ENCODE data around the gene FCHSD1.

Gene FCHSD1

GRCh38 chr5:141646026-141646425 lies 5.2 kb downstream of the FCHSD1 start:
- 88 to 95% methylated on average over 6 of the region's 6 CpGs for WGBS, 2 experiments
- Histone ChIP-seq H3K4me1 (ENCODE audit: control insufficient read depth, insufficient read depth, low read length) (no peaks in the 10 kb centered on the region), H3K27me3 (ENCODE audit: control insufficient read depth, insufficient read depth, low read length, poor library complexity, severe bottlenecking) (peaks cover 5% of the 10 kb centered on the region)

DNA sequence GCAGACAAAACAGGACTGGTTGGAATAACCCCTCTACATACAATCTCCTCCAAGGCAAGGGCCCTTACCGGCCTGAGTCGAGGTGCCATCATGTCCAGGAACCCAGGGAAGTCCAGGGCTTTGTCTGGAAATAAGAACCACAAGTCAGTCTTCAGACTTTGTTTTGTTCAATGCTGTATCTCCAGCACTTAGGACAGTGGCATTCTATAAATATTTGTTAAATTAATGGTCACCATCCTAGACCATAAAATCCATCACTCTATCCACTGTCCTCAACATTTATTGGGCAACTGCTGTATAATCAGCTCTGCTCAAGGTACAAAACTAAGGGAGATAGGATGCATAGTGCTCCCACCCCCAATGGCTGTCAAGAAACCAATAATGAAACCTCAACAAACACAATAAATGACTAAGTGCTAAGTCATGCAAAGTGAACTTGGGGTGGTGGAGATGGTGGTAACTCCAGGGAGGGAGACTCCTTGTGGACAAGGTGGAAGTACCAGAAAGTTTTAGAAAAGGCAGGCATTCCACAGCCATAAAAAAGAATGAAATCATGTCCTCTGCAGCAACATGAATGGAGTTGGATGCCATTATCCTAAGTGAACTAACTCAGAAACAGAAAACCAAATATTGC lies 9.5 kb downstream of the FCHSD1 start:
- H3K27me3 ChIP-seq (ENCODE audit: control insufficient read depth, insufficient read depth, low read length, poor library complexity, severe bottlenecking), result peaks cover 21% of the 10 kb centered on the region
- 88 to 96% methylated on average over 2 of the region's 2 CpGs for WGBS, 2 experiments
- no peak overlapping the region for H3K27ac ChIP-seq (ENCODE audit: insufficient read depth, low read depth, low read length, poor library complexity, severe bottlenecking)
- no peak overlapping the region for H3K4me3 ChIP-seq (ENCODE audit: insufficient read depth, low read depth, low read length)
- no peaks in the 10 kb centered on the region for H3K36me3 ChIP-seq (ENCODE audit: control insufficient read depth, insufficient read depth, low read length)
- no peaks in the 10 kb centered on the region for H3K9me3 ChIP-seq (ENCODE audit: control insufficient read depth, low read length)
- H3K4me1 ChIP-seq (ENCODE audit: control insufficient read depth, insufficient read depth, low read length), result no peaks in the 10 kb centered on the region

More at GRCh38 chr5:141646026-141646425, 5.2 kb downstream of the FCHSD1 start:
- Histone ChIP-seq H3K4me3 (ENCODE audit: insufficient read depth, low read depth, low read length) (no peak overlapping the region), H3K36me3 (ENCODE audit: control insufficient read depth, insufficient read depth, low read length) (no peaks in the 10 kb centered on the region), H3K27ac (ENCODE audit: insufficient read depth, low read depth, low read length, poor library complexity, severe bottlenecking) (no peak overlapping the region), H3K9me3 (ENCODE audit: control insufficient read depth, low read length) (no peaks in the 10 kb centered on the region)

DNA sequence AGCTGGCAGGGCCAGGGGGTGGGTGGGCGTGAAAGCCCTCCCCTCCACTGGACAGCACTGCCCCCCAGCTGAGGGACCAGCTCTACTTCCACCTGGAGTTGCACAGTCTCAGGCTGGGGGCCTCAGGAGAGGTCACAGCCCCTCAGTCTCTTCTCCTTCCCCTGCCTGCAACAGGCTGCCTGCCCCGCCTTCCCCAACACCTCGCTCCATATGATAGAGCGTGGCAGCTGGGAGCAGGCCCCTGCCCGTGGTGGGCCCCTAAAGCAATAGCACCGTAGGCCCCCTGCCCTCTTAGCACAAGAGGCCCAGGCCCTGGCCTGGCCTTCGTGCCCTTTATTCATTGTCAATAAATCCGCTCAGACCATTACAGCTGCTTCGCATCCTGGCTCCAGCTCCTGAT lies 10.5 kb downstream of the FCHSD1 start:
- no peaks in the 10 kb centered on the region for H3K36me3 ChIP-seq (ENCODE audit: control insufficient read depth, insufficient read depth, low read length)
- H3K4me3 ChIP-seq (ENCODE audit: insufficient read depth, low read depth, low read length), result no peak overlapping the region
- H3K27me3 ChIP-seq (ENCODE audit: control insufficient read depth, insufficient read depth, low read length, poor library complexity, severe bottlenecking), result peaks cover 21% of the 10 kb centered on the region
- H3K4me1 ChIP-seq (ENCODE audit: control insufficient read depth, insufficient read depth, low read length), result peaks cover 1% of the 10 kb centered on the region
- no peaks in the 10 kb centered on the region for H3K9me3 ChIP-seq (ENCODE audit: control insufficient read depth, low read length)
- WGBS, 2 experiments, result 91 to 92% methylated on average over 9 of the region's 9 CpGs
- H3K27ac ChIP-seq (ENCODE audit: insufficient read depth, low read depth, low read length, poor library complexity, severe bottlenecking), result no peak overlapping the region

GRCh38 chr5:141640051-141640415 lies 11.2 kb downstream of the FCHSD1 start:
- Histone ChIP-seq H3K27me3 (ENCODE audit: control insufficient read depth, insufficient read depth, low read length, poor library complexity, severe bottlenecking) (peaks cover 21% of the 10 kb centered on the region), H3K4me1 (ENCODE audit: control insufficient read depth, insufficient read depth, low read length) (peaks cover 4% of the 10 kb centered on the region), H3K4me3 (ENCODE audit: insufficient read depth, low read depth, low read length) (no peak overlapping the region), H3K9me3 (ENCODE audit: control insufficient read depth, low read length) (no peaks in the 10 kb centered on the region), H3K27ac (ENCODE audit: insufficient read depth, low read depth, low read length, poor library complexity, severe bottlenecking) (no peak overlapping the region), H3K36me3 (ENCODE audit: control insufficient read depth, insufficient read depth, low read length) (no peaks in the 10 kb centered on the region)
- WGBS, 2 experiments, result 87 to 90% methylated on average over 3 of the region's 3 CpGs

GRCh38 chr5:141639357-141640050 lies 11.7 kb downstream of the FCHSD1 start:
- Histone ChIP-seq H3K27ac (ENCODE audit: insufficient read depth, low read depth, low read length, poor library complexity, severe bottlenecking) (no peak overlapping the region), H3K9me3 (ENCODE audit: control insufficient read depth, low read length) (no peaks in the 10 kb centered on the region), H3K36me3 (ENCODE audit: control insufficient read depth, insufficient read depth, low read length) (no peaks in the 10 kb centered on the region), H3K4me1 (ENCODE audit: control insufficient read depth, insufficient read depth, low read length) (peaks cover 4% of the 10 kb centered on the region), H3K27me3 (ENCODE audit: control insufficient read depth, insufficient read depth, low read length, poor library complexity, severe bottlenecking) (peaks cover 21% of the 10 kb centered on the region), H3K4me3 (ENCODE audit: insufficient read depth, low read depth, low read length) (no peak overlapping the region)
- 86 to 91% methylated on average over 12 of the region's 12 CpGs for WGBS, 2 experiments

DNA sequence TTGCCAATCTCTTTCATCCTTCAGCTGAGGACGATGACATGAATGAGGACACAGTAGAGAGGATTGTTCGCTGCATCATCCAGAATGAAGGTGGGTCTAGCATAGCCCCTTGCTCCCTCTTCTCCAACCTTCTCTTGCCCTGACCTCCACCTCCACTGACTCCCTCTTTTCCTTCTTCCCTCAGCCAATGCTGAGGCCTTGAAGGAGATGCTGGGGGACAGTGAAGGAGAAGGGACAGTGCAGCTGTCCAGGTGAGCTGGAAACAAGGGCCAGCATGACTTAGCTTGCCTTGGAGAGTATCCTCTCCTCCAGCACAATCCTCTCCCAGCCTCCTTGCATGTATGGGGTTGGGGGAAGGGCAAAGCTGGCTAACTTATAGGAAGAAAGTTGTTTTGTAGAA lies 12.4 kb downstream of the FCHSD1 start:
- Histone ChIP-seq H3K27ac (ENCODE audit: insufficient read depth, low read depth, low read length, poor library complexity, severe bottlenecking) (no peak overlapping the region), H3K4me3 (ENCODE audit: insufficient read depth, low read depth, low read length) (no peak overlapping the region), H3K36me3 (ENCODE audit: control insufficient read depth, insufficient read depth, low read length) (no peaks in the 10 kb centered on the region), H3K9me3 (ENCODE audit: control insufficient read depth, low read length) (no peaks in the 10 kb centered on the region), H3K27me3 (ENCODE audit: control insufficient read depth, insufficient read depth, low read length, poor library complexity, severe bottlenecking) (peaks cover 21% of the 10 kb centered on the region), H3K4me1 (ENCODE audit: control insufficient read depth, insufficient read depth, low read length) (peaks cover 4% of the 10 kb centered on the region)
- WGBS, 2 experiments, result 95 to 100% methylated on average over 2 of the region's 2 CpGs

DNA sequence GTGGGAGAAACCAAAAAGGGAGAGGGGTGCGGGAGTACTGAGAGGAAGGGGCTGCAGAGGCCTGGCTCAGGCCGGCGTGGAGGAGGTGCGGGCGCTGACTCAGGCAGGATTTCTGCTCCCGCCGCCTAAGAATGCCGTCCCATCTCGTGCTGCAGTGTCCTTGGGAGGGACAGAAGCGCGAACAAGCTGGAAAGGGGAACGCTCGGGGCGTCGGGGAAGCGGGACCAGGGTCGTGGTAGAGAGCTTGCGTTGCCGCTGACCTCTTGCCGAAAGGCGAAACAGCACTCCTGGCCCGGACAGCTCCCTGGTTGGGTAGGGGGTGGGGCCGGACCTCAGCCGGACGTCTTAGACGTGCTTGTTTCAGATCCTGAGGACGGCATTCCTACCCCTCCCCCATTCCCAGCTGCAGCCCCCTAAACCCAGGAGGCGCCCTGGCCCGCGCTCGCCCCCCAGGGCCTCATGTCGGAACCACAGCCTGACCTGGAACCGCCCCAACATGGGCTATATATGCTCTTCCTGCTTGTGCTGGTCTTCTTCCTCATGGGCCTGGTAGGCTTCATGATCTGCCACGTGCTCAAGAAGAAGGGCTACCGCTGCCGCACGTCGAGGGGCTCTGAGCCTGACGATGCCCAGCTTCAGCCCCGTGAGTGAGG lies 13.3 kb downstream of the FCHSD1 start:
- Histone ChIP-seq H3K36me3 (ENCODE audit: control insufficient read depth, insufficient read depth, low read length) (no peaks in the 10 kb centered on the region), H3K9me3 (ENCODE audit: control insufficient read depth, low read length) (no peaks in the 10 kb centered on the region), H3K27ac (ENCODE audit: insufficient read depth, low read depth, low read length, poor library complexity, severe bottlenecking) (no peak overlapping the region), H3K4me3 (ENCODE audit: insufficient read depth, low read depth, low read length) (peak overlapping the region; percentile 74), H3K4me1 (ENCODE audit: control insufficient read depth, insufficient read depth, low read length) (peaks cover 4% of the 10 kb centered on the region), H3K27me3 (ENCODE audit: control insufficient read depth, insufficient read depth, low read length, poor library complexity, severe bottlenecking) (peaks cover 21% of the 10 kb centered on the region)
- 8 to 9% methylated on average over 40 of the region's 40 CpGs for WGBS, 2 experiments

GRCh38 chr5:141637123-141637766 lies 14.0 kb downstream of the FCHSD1 start:
- Histone ChIP-seq H3K9me3 (ENCODE audit: control insufficient read depth, low read length) (no peaks in the 10 kb centered on the region), H3K27ac (ENCODE audit: insufficient read depth, low read depth, low read length, poor library complexity, severe bottlenecking) (no peak overlapping the region), H3K4me1 (ENCODE audit: control insufficient read depth, insufficient read depth, low read length) (peaks cover 4% of the 10 kb centered on the region), H3K27me3 (ENCODE audit: control insufficient read depth, insufficient read depth, low read length, poor library complexity, severe bottlenecking) (peaks cover 21% of the 10 kb centered on the region), H3K36me3 (ENCODE audit: control insufficient read depth, insufficient read depth, low read length) (no peaks in the 10 kb centered on the region), H3K4me3 (ENCODE audit: insufficient read depth, low read depth, low read length) (peak overlapping the region; percentile 74)
- WGBS, 2 experiments, result 1% methylated on average over 62 to 63 of the region's 63 CpGs

- H3K36me3 ChIP-seq (ENCODE audit: control insufficient read depth, insufficient read depth, low read length), result no peaks in the 10 kb centered on the region
- H3K4me3 ChIP-seq (ENCODE audit: insufficient read depth, low read depth, low read length), result peak within 1 kb of the TSS; percentile 74
- peaks cover 21% of the 10 kb centered on the region for H3K27me3 ChIP-seq (ENCODE audit: control insufficient read depth, insufficient read depth, low read length, poor library complexity, severe bottlenecking)
- WGBS, 2 experiments, result 0% methylated on average over 55 of the region's 55 CpGs
- no peak within 1 kb of the TSS for H3K27ac ChIP-seq (ENCODE audit: insufficient read depth, low read depth, low read length, poor library complexity, severe bottlenecking)
- no peaks in the 10 kb centered on the region for H3K9me3 ChIP-seq (ENCODE audit: control insufficient read depth, low read length)
- H3K4me1 ChIP-seq (ENCODE audit: control insufficient read depth, insufficient read depth, low read length), result peaks cover 4% of the 10 kb centered on the region
These were observed 14.7 kb downstream of the FCHSD1 start, which contains the start of the genes HDAC3 and RELL2 for GRCh38 chr5:141636413-141637122. Gene HDAC3, minus strand, starts transcription at chr5:141636849. Its CDS starts 59 bp downstream, at chr5:141636790. Gene RELL2, plus strand, starts transcription at chr5:141636997. Its CDS starts 1,229 bp downstream, at chr5:141638226.

Measured in ectodermal cell (in vitro differentiated cells).